Lower leg skin (tissue), 3 donors: ENCODE results near the gene SH3BGR.

Source experiments
- POLR2A ChIP-seq, 2 donors: fragments of 450-650 bp; IDR thresholded peaks; one replicate each; pipeline ENCODE4 v1.6.1; 2016 to 2017; ENCODE audit warnings: antibody characterized with exemption in 2 of 2, mild to moderate bottlenecking in 1 of 2, moderate library complexity in 1 of 2
- TF ChIP-seq, protein P1 (sequence below), 3 donors: fragments of 450-650 bp; IDR thresholded peaks; one replicate each; pipeline ENCODE4 v1.5.1; 2016; ENCODE audit warnings: antibody characterized with exemption in 3 of 3, mild to moderate bottlenecking in 3 of 3, moderate library complexity in 2 of 3

- TF ChIP-seq, protein P1, sequence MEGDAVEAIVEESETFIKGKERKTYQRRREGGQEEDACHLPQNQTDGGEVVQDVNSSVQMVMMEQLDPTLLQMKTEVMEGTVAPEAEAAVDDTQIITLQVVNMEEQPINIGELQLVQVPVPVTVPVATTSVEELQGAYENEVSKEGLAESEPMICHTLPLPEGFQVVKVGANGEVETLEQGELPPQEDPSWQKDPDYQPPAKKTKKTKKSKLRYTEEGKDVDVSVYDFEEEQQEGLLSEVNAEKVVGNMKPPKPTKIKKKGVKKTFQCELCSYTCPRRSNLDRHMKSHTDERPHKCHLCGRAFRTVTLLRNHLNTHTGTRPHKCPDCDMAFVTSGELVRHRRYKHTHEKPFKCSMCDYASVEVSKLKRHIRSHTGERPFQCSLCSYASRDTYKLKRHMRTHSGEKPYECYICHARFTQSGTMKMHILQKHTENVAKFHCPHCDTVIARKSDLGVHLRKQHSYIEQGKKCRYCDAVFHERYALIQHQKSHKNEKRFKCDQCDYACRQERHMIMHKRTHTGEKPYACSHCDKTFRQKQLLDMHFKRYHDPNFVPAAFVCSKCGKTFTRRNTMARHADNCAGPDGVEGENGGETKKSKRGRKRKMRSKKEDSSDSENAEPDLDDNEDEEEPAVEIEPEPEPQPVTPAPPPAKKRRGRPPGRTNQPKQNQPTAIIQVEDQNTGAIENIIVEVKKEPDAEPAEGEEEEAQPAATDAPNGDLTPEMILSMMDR (IDR thresholded peaks at IDR 0.05): no peak
- no peak for TF ChIP-seq POLR2A (IDR thresholded peaks at IDR 0.05)
Measured at GRCh38 chr21:39447264-39447663, 4.5 kb upstream of the SH3BGR start.
